Adipose tissue (tissue), 3 donors: ENCODE data around the gene LAS1L. TPM values are rescaled to one million over a fixed set of nuclear protein-coding genes. Genes with fewer than 3 reads are reported as not detected.
"Not testable (repeated sequence)": the region's sequence is repeated elsewhere in the genome, so short reads cannot be mapped to it uniquely, and the experiment has no call there.

ENCODE experiments used
- H3K27ac ChIP-seq: one replicate; pipeline ENCODE4 v1.5.1; 2013; ENCODE audit warnings: low read depth, low read length
- WGBS, 3 donors: extraction: QIAGEN DNeasy Blood & Tissue Kit; methylation state at CpG; one replicate each; pipeline ENCODE4 v1.1.7; 2013; 5-methylcytosine and 5-hydroxymethylcytosine counted together
- polyA plus RNA-seq, 3 donors: library from polyadenylated mRNA; stranded (reverse); fragments of 200-250 nt; gene quantifications; one replicate each; pipeline ENCODE4 v1.2.3, GENCODE V29; 2013
- donor health status: healthy with polysubstance abuse.
- donor health status: Bipolar disorder and iron deficiency.
- donor health status: healthy.

The LAS1L gene
- polyA plus RNA-seq, 3 donors, result 15.1 to 22.6 (median 20.5) TPM

GRCh38 chrX:65522739-65523372 lies 11.7 kb downstream of the LAS1L start:
- WGBS, 3 donors, result 73 to 89% (median 82%) methylated on average over 3 of the region's 3 CpGs
- H3K27ac ChIP-seq, result no peak overlapping the region

- not testable (repeated sequence) for H3K27ac ChIP-seq
- 64 to 79% (median 79%) methylated on average over 4 of the region's 6 CpGs for WGBS, 3 donors
These were observed 15.1 kb downstream of the LAS1L start for GRCh38 chrX:65519530-65519929.

GRCh38 chrX:65518980-65519379 lies 15.6 kb downstream of the LAS1L start:
- 78 to 80% (median 78%) methylated on average over 2 to 4 of the region's 9 CpGs for WGBS, 3 donors
- not testable (repeated sequence) for H3K27ac ChIP-seq

GRCh38 chrX:65517923-65518322 lies 16.7 kb downstream of the LAS1L start:
- 89 to 100% (median 96%) methylated on average over 3 of the region's 3 CpGs for WGBS, 3 donors
- H3K27ac ChIP-seq, result no peak overlapping the region

GRCh38 chrX:65516756-65517155 lies 17.8 kb downstream of the LAS1L start:
- H3K27ac ChIP-seq, result no peak overlapping the region
- WGBS, 3 donors, result 87 to 91% (median 89%) methylated on average over 3 of the region's 3 CpGs

GRCh38 chrX:65513610-65514009 lies 21.0 kb downstream of the LAS1L start:
- WGBS, 3 donors, result 25 to 50% (median 47%) methylated on average over 1 of the region's 1 CpG
- no peak overlapping the region for H3K27ac ChIP-seq

GRCh38 chrX:65509400-65509799 lies 25.2 kb downstream of the LAS1L start:
- no peak overlapping the region for H3K27ac ChIP-seq
- 85 to 94% (median 86%) methylated on average over 4 of the region's 4 CpGs for WGBS, 3 donors

- no peak overlapping the region for H3K27ac ChIP-seq
- WGBS, 3 donors, result 74 to 90% (median 79%) methylated on average over 4 of the region's 4 CpGs
These were observed 25.7 kb downstream of the LAS1L start for GRCh38 chrX:65508851-65509250.

GRCh38 chrX:65502618-65503017 lies 32.0 kb downstream of the LAS1L start:
- 88 to 93% (median 92%) methylated on average over 11 of the region's 11 CpGs for WGBS, 3 donors
- H3K27ac ChIP-seq, result no peak overlapping the region

- H3K27ac ChIP-seq, result no peak overlapping the region
- WGBS, 3 donors, result 82 to 100% (median 90%) methylated on average over 1 of the region's 1 CpG
These were observed 41.2 kb downstream of the LAS1L start for GRCh38 chrX:65493431-65493830.

- no peak overlapping the region for H3K27ac ChIP-seq
- WGBS, 3 donors, result 79 to 97% (median 93%) methylated on average over 3 of the region's 3 CpGs
These were observed 43.0 kb downstream of the LAS1L start for GRCh38 chrX:65491620-65492019.

- H3K27ac ChIP-seq, result no peak overlapping the region
- 68 to 80% (median 71%) methylated on average over 5 of the region's 5 CpGs for WGBS, 3 donors
These were observed 46.1 kb downstream of the LAS1L start for GRCh38 chrX:65488495-65488894.

- 60 to 62% (median 60%) methylated on average over 3 of the region's 3 CpGs for WGBS, 3 donors
These were observed 53.6 kb downstream of the LAS1L start for GRCh38 chrX:65480960-65481359.

GRCh38 chrX:65479102-65479501 lies 55.5 kb downstream of the LAS1L start:
- 84 to 97% (median 86%) methylated on average over 2 to 3 of the region's 3 CpGs for WGBS, 3 donors
- not testable (repeated sequence) for H3K27ac ChIP-seq

More at GRCh38 chrX:65480960-65481359, 53.6 kb downstream of the LAS1L start:
- no peak overlapping the region for H3K27ac ChIP-seq

- H3K27ac ChIP-seq, result no peak overlapping the region
- WGBS, 3 donors, result 77 to 91% (median 84%) methylated on average over 2 of the region's 2 CpGs
These were observed 58.0 kb downstream of the LAS1L start for GRCh38 chrX:65476564-65476963.

- WGBS, 3 donors, result 8 to 37% (median 33%) methylated on average over 4 of the region's 4 CpGs
- no peak overlapping the region for H3K27ac ChIP-seq
These were observed 71.0 kb downstream of the LAS1L start for GRCh38 chrX:65463550-65463949.

Other genes starting within 250 kb of the LAS1L start
- gene MSN, start 132.9 kb upstream of the LAS1L start, polyA plus RNA-seq, result 100 to 1,000 TPM in 2 of 3 donors, 10 to 100 TPM in 1; 22.7 to 198 (median 172) TPM